K562 (cell line): ENCODE measurements around the gene DGCR6L. TPM values are rescaled to one million over a fixed set of nuclear protein-coding genes. Genes with fewer than 3 reads are reported as not detected.
A peak's percentile ranks its signal among the peaks of the same experiment; 100 is the strongest.

Experiments
- BMI1 ChIP-seq: fragments of 150-350 bp; IDR thresholded peaks from 2 replicates; pipeline ENCODE4 v1.6.1; 2014; ENCODE audit warnings: low read length
- CBFA2T3 ChIP-seq: fragments of 450-650 bp; IDR thresholded peaks from 2 replicates; pipeline ENCODE4 v1.6.1; 2017
- CBX1 ChIP-seq: sonication (generic); IDR thresholded peaks from 2 replicates; pipeline ENCODE4 v1.6.1; 2016; ENCODE audit warnings: antibody characterized with exemption, low read depth, mild to moderate bottlenecking
- GATA2 ChIP-seq: sonication (generic); formaldehyde crosslinking; IDR thresholded peaks from 2 replicates; pipeline ENCODE4 v1.4.0; 2020; ENCODE audit warnings: mild to moderate bottlenecking, missing genetic modification reagents
- GTF2E2 ChIP-seq: fragments of 200-800 bp; sonication (Bioruptor generic); IDR thresholded peaks from 2 replicates; pipeline ENCODE4 v1.6.1; 2016; ENCODE audit warnings: missing genetic modification characterization, missing compliant biosample characterization
- HEY1 ChIP-seq: fragments of 250-450 bp; sonication (Bioruptor Pico); IDR thresholded peaks from 2 replicates; pipeline ENCODE4 v1.5.0; 2020; ENCODE audit warnings: mild to moderate bottlenecking, moderate library complexity, borderline replicate concordance
- MCM2 ChIP-seq: fragments of 450-650 bp; IDR thresholded peaks from 2 replicates; pipeline ENCODE4 v1.6.1; 2017; ENCODE audit warnings: low read depth, mild to moderate bottlenecking
- NCOA2 ChIP-seq, 2 experiments: fragments of 450-650 bp; IDR thresholded peaks; 2 replicates each; pipeline ENCODE4 v1.6.1; 2018; ENCODE audit warnings: mild to moderate bottlenecking in 2 of 2, moderate library complexity in 1 of 2; ENCODE audit not compliant: partially characterized antibody in 2 of 2
- RBM15 ChIP-seq: fragments of 200-400 bp; formaldehyde crosslinking; IDR thresholded peaks from 2 replicates; pipeline ENCODE4 v1.6.1; 2018; ENCODE audit warnings: mild to moderate bottlenecking, low read length, moderate library complexity; ENCODE audit not compliant: insufficient read depth
- TAF15 ChIP-seq: fragments of 200-400 bp; formaldehyde crosslinking; IDR thresholded peaks from 2 replicates; pipeline ENCODE4 v1.6.1; 2017; ENCODE audit warnings: mild to moderate bottlenecking, low read depth, low read length, moderate library complexity
- TEAD1 ChIP-seq, 2 experiments: fragments of 450-650 bp in 1 of 2; sonication (generic) in 1 of 2; formaldehyde crosslinking; IDR thresholded peaks; 2 replicates each; pipeline versions ENCODE4 v1.4.0 to v1.8.0; 2020 to 2022; ENCODE audit warnings: mild to moderate bottlenecking in 2 of 2, missing genetic modification reagents in 1 of 2
- ZNF174 ChIP-seq: fragments of 250-450 bp; sonication (Bioruptor Pico); IDR thresholded peaks from 2 replicates; pipeline ENCODE4 v1.4.0; 2020; ENCODE audit warnings: mild to moderate bottlenecking
- ZNF24 ChIP-seq: fragments of 450-650 bp; IDR thresholded peaks from 2 replicates; pipeline ENCODE4 v1.6.1; 2016
- polyA plus RNA-seq, 8 experiments: library from polyadenylated mRNA; depleted of rRNA in 4 of 8; stranded (reverse) in 5 of 8; unstranded in 3 of 8; fragments of >200 nt; fragmentation: Nextera tagmentation in 2 of 8; fragmentation: Illumina TruSeq in 1 of 8; extraction: Ambion mirVana in 2 of 8; extraction: Trizol in 1 of 8; gene quantifications; 2 replicates each; pipeline versions ENCODE4 v1.2.1 to v1.2.3, GENCODE V29; 2011 to 2014; ENCODE audit warnings: inconsistent platforms in 1 of 8, missing spikeins in 1 of 8
- total RNA-seq, 7 experiments: library from RNA; depleted of rRNA in 6 of 7; stranded (reverse); fragments of >200 nt in 6 of 7; fragmentation: Illumina TruSeq in 2 of 7; extraction: Trizol in 2 of 7; gene quantifications; 2 replicates each; pipeline versions ENCODE4 v1.2.1 to v1.2.3, GENCODE V29; 2011 to 2021; ENCODE audit warnings: low replicate concordance in 1 of 7
- TF ChIP-seq, protein P1 (sequence below): sonication (generic); formaldehyde crosslinking; IDR thresholded peaks from 2 replicates; pipeline ENCODE4 v1.8.1; 2023; ENCODE audit warnings: mild to moderate bottlenecking, missing genetic modification reagents
- TF ChIP-seq, protein P2 (sequence below): fragments of 450-650 bp; formaldehyde crosslinking; IDR thresholded peaks from 2 replicates; pipeline ENCODE4 v1.4.0; 2020; ENCODE audit warnings: mild to moderate bottlenecking, moderate library complexity
- TF ChIP-seq, protein P3 (sequence below): fragments of 250-450 bp; sonication (Bioruptor Pico); IDR thresholded peaks from 2 replicates; pipeline ENCODE4 v1.9.0; 2021; ENCODE audit warnings: mild to moderate bottlenecking, inconsistent platforms
- TF ChIP-seq, protein P4 (sequence below): IDR thresholded peaks from 3 replicates; pipeline ENCODE4 v1.6.1; 2011; ENCODE audit warnings: borderline replicate concordance, mild to moderate bottlenecking, moderate library complexity; ENCODE audit not compliant: insufficient read length; ENCODE audit errors: extremely low read depth
- TF ChIP-seq, protein P5 (sequence below): sonication (generic); formaldehyde crosslinking; IDR thresholded peaks from 2 replicates; pipeline ENCODE4 v1.8.0; 2022; ENCODE audit warnings: missing genetic modification reagents, mild to moderate bottlenecking, moderate library complexity, borderline replicate concordance

The DGCR6L gene
- total and polyA plus RNA-seq, 9 of the 15 experiments (the other 6 are each of a cell fraction or from before 2014, with no cell fraction given) = 3.6 to 151 (median 51.0) TPM

DNA sequence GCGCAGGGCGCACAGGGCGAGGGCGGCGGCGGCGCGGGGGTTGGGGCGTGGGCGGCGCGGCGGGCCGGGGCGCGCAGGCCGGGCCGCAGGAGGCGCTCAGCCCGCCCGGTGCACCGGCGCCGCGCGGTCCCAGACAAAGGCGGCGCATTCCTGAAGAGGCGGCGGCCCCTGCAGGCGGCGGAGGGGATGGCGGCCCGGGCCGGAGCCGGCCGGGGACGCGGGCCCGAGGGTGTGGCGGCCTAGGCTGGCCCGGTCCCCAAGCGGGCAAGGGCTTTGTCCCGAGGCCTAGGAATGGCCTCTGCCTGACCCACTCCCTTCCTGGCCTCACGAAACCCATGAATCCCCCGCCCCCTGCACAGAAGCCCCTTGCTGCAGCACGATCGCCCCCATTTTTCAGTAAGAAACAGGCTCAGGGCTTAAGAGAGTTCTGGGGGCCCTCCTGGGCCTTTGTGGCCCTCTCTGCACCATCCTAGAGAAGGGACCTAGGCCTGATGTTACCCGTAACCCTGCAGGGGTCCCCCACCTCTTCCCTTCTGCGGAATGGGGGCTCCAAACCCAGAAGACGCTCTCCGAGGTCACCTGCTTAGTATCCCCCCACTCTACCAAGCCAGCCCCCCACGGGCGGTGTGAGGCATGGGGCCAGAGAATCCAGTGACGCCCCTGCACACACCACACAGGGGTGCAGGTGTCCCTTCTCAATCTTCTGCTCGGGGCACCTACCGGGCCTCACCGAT is 51.4 kb downstream of the DGCR6L start, which contains the start of gene RTN4R (continued):
- TF ChIP-seq, protein P1, sequence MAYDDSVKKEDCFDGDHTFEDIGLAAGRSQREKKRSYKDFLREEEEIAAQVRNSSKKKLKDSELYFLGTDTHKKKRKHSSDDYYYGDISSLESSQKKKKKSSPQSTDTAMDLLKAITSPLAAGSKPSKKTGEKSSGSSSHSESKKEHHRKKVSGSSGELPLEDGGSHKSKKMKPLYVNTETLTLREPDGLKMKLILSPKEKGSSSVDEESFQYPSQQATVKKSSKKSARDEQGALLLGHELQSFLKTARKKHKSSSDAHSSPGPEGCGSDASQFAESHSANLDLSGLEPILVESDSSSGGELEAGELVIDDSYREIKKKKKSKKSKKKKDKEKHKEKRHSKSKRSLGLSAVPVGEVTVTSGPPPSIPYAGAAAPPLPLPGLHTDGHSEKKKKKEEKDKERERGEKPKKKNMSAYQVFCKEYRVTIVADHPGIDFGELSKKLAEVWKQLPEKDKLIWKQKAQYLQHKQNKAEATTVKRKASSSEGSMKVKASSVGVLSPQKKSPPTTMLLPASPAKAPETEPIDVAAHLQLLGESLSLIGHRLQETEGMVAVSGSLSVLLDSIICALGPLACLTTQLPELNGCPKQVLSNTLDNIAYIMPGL (CRISPR knock-in tag) = peak; percentile 30; the same call in 1 of the 2 replicates
- TF ChIP-seq MCM2 (no peak), CBX1 (no peak), ZNF174 (CRISPR knock-in tag) (no peak), TAF15 (no peak), TEAD1 (CRISPR knock-in tag; IDR thresholded peaks at IDR 0.05) (peak; percentile 85 to 99; a peak in 3 of 4 replicates), HEY1 (no peak), RBM15 (no peak), BMI1 (no peak), GTF2E2 (tag) (no peak), GATA2 (CRISPR knock-in tag) (no peak), CBFA2T3 (no peak), ZNF24 (no peak; the same call in 1 of the 2 replicates), NCOA2 (IDR thresholded peaks at IDR 0.05; ENCODE audit: partially characterized antibody in 2 of 2) (no peak)
- TF ChIP-seq, protein P2, sequence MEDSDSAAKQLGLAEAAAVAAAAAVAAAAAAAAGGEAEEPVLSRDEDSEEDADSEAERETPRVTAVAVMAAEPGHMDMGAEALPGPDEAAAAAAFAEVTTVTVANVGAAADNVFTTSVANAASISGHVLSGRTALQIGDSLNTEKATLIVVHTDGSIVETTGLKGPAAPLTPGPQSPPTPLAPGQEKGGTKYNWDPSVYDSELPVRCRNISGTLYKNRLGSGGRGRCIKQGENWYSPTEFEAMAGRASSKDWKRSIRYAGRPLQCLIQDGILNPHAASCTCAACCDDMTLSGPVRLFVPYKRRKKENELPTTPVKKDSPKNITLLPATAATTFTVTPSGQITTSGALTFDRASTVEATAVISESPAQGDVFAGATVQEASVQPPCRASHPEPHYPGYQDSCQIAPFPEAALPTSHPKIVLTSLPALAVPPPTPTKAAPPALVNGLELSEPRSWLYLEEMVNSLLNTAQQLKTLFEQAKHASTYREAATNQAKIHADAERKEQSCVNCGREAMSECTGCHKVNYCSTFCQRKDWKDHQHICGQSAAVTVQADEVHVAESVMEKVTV = peak; percentile 92
- TF ChIP-seq, protein P3, sequence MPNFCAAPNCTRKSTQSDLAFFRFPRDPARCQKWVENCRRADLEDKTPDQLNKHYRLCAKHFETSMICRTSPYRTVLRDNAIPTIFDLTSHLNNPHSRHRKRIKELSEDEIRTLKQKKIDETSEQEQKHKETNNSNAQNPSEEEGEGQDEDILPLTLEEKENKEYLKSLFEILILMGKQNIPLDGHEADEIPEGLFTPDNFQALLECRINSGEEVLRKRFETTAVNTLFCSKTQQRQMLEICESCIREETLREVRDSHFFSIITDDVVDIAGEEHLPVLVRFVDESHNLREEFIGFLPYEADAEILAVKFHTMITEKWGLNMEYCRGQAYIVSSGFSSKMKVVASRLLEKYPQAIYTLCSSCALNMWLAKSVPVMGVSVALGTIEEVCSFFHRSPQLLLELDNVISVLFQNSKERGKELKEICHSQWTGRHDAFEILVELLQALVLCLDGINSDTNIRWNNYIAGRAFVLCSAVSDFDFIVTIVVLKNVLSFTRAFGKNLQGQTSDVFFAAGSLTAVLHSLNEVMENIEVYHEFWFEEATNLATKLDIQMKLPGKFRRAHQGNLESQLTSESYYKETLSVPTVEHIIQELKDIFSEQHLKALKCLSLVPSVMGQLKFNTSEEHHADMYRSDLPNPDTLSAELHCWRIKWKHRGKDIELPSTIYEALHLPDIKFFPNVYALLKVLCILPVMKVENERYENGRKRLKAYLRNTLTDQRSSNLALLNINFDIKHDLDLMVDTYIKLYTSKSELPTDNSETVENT (CRISPR knock-in tag) = peak; percentile 87
- TF ChIP-seq, protein P4, sequence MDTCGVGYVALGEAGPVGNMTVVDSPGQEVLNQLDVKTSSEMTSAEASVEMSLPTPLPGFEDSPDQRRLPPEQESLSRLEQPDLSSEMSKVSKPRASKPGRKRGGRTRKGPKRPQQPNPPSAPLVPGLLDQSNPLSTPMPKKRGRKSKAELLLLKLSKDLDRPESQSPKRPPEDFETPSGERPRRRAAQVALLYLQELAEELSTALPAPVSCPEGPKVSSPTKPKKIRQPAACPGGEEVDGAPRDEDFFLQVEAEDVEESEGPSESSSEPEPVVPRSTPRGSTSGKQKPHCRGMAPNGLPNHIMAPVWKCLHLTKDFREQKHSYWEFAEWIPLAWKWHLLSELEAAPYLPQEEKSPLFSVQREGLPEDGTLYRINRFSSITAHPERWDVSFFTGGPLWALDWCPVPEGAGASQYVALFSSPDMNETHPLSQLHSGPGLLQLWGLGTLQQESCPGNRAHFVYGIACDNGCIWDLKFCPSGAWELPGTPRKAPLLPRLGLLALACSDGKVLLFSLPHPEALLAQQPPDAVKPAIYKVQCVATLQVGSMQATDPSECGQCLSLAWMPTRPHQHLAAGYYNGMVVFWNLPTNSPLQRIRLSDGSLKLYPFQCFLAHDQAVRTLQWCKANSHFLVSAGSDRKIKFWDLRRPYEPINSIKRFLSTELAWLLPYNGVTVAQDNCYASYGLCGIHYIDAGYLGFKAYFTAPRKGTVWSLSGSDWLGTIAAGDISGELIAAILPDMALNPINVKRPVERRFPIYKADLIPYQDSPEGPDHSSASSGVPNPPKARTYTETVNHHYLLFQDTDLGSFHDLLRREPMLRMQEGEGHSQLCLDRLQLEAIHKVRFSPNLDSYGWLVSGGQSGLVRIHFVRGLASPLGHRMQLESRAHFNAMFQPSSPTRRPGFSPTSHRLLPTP = no peak
- TF ChIP-seq, protein P5, sequence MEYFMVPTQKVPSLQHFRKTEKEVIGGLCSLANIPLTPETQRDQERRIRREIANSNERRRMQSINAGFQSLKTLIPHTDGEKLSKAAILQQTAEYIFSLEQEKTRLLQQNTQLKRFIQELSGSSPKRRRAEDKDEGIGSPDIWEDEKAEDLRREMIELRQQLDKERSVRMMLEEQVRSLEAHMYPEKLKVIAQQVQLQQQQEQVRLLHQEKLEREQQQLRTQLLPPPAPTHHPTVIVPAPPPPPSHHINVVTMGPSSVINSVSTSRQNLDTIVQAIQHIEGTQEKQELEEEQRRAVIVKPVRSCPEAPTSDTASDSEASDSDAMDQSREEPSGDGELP = no peak; the same call in 1 of the 2 replicates
